GM19324 (cell line): Measurements from ENCODE around the gene DGKQ.
A peak's percentile ranks its signal among the peaks of the same experiment; 100 is the strongest.
"Not testable (repeated sequence)": the region's sequence is repeated elsewhere in the genome, so short reads cannot be mapped to it uniquely, and the experiment has no call there.

Source experiments
- ATAC-seq: cut with Tn5 transposase; IDR thresholded peaks from one replicate; pipeline ENCODE4 v1.9.1; 2021; ENCODE audit warnings: mild to moderate bottlenecking, moderate library complexity; ENCODE audit not compliant: unreplicated experiment, low FRiP score

DGKQ gene

GRCh38 chr4:982814-983213, 9.4 kb upstream of the DGKQ start:
- no peak for ATAC-seq

- no peak for ATAC-seq
Observed at GRCh38 chr4:982291-982690, 8.9 kb upstream of the DGKQ start.

- ATAC-seq: no peak
Observed at GRCh38 chr4:978957-979701, 5.8 kb upstream of the DGKQ start.

- ATAC-seq: not testable (repeated sequence)
Observed at GRCh38 chr4:976016-976415, 2.6 kb upstream of the DGKQ start.

- no peak for ATAC-seq
Observed at GRCh38 chr4:974668-975067, 1.3 kb upstream of the DGKQ start.

GRCh38 chr4:972651-973424, 531 bp downstream of the DGKQ start:
- ATAC-seq: peak; percentile 53

GRCh38 chr4:971666-972500, 1.5 kb downstream of the DGKQ start:
- no peak for ATAC-seq

- ATAC-seq: no peak
Observed at GRCh38 chr4:970854-971520, 2.4 kb downstream of the DGKQ start.

- no peak for ATAC-seq
Observed at GRCh38 chr4:970046-970745, 3.2 kb downstream of the DGKQ start.

- no peak for ATAC-seq
Observed at GRCh38 chr4:968621-969394, 4.6 kb downstream of the DGKQ start.

GRCh38 chr4:968221-968620, 5.1 kb downstream of the DGKQ start:
- ATAC-seq: no peak

GRCh38 chr4:967113-968104, 6.0 kb downstream of the DGKQ start:
- ATAC-seq: no peak

GRCh38 chr4:966266-967112, 6.9 kb downstream of the DGKQ start:
- ATAC-seq: no peak

GRCh38 chr4:965766-966134, 7.6 kb downstream of the DGKQ start:
- no peak for ATAC-seq

- no peak for ATAC-seq
Observed at GRCh38 chr4:965048-965765, 8.2 kb downstream of the DGKQ start.

- ATAC-seq: no peak
Observed at GRCh38 chr4:964346-965025, 8.9 kb downstream of the DGKQ start.
